Ovary (tissue), 9 donors: ENCODE data around the gene NOD2. TPM values are rescaled to one million over a fixed set of nuclear protein-coding genes. Genes with fewer than 3 reads are reported as not detected.

ENCODE experiments used
- DNase-seq, 5 donors: peaks; one replicate each; pipeline ENCODE4 v3.0.0-alpha.2; 2019 to 2020
- H3K27ac ChIP-seq, 2 donors: fragments of 200-600 bp; one replicate each; pipeline versions ENCODE4 v1.5.1 to v1.8.0; 2019 to 2022
- H3K27me3 ChIP-seq: fragments of 200-600 bp; one replicate; pipeline ENCODE4 v1.8.0; 2022
- H3K36me3 ChIP-seq: fragments of 200-600 bp; sonication (generic); one replicate; pipeline ENCODE4 v1.5.1; 2019
- H3K4me1 ChIP-seq: one replicate; pipeline ENCODE4 v1.8.1; 2013; ENCODE audit warnings: mild to moderate bottlenecking, moderate library complexity; ENCODE audit not compliant: insufficient read depth
- H3K4me3 ChIP-seq: fragments of 200-600 bp; sonication (generic); one replicate; pipeline ENCODE4 v1.5.1; 2017
- H3K9me3 ChIP-seq, 2 donors: fragments of 200-600 bp in 1 of 2; sonication (generic) in 1 of 2; one replicate each; pipeline versions ENCODE4 v1.5.1 to v1.8.1; 2013 to 2019; ENCODE audit warnings: mild to moderate bottlenecking in 1 of 2, moderate library complexity in 1 of 2
- EP300 ChIP-seq: sonication (generic); formaldehyde crosslinking; IDR thresholded peaks from one replicate; pipeline ENCODE4 v1.6.1; 2017; ENCODE audit warnings: antibody characterized with exemption
- POLR2A ChIP-seq: fragments of 450-650 bp; IDR thresholded peaks from one replicate; pipeline ENCODE4 v1.6.1; 2017; ENCODE audit warnings: antibody characterized with exemption, mild to moderate bottlenecking, moderate library complexity
- WGBS, 3 donors: extraction: QIAGEN DNeasy Blood & Tissue Kit in 1 of 3; methylation state at CpG; one replicate each; pipeline versions ENCODE4 v1.1.5 to v1.1.7; 2013 to 2017; 5-methylcytosine and 5-hydroxymethylcytosine counted together
- intact Hi-C, 4 donors: fragments of 100-400 bp; cut with DNase I; formaldehyde crosslinking; loops; one replicate each; pipeline versions ENCODE4 v1.11.0 to v1.15.1; 2022 to 2023
- polyA plus RNA-seq, 2 donors: library from polyadenylated mRNA; stranded (reverse); fragments of 200-250 nt in 1 of 2; fragments of 350-450 nt in 1 of 2; fragmentation: Illumina TruSeq in 1 of 2; extraction: RNeasy Lipid Tissue Mini Kit (QIAGEN cat#74804) in 1 of 2; gene quantifications; one replicate each; pipeline ENCODE4 v1.2.3, GENCODE V29; 2013 to 2014
- total RNA-seq, 7 donors: library from RNA; depleted of rRNA in 2 of 7; stranded (reverse); fragments of >200 nt in 2 of 7; fragmentation: NEBNext Ultra II Directional in 3 of 7; extraction: Animal tissue kit (Norgen Biotek cat#: 25700) in 3 of 7; gene quantifications; one replicate each; pipeline versions ENCODE4 v1.1.0 to v1.2.4, GENCODE V29; 2016 to 2023
- TF ChIP-seq, protein P1 (sequence below), 3 donors: fragments of 450-650 bp in 2 of 3; fragments of 200-600 bp in 1 of 3; IDR thresholded peaks; one replicate each; pipeline versions ENCODE4 v1.5.1 to v1.8.0; 2016 to 2022; ENCODE audit warnings: antibody characterized with exemption in 3 of 3, mild to moderate bottlenecking in 1 of 3
- donor health status: DM: no; HTN: no; CAD: no; lungs with moderate emphysema.
- donor health status: DM: no; HTN: no; CAD: no.
- donor health status: Bipolar disorder and iron deficiency.
- donor health status: DM: yes; HTN: yes; CAD: no.
- donor health status: DM: no; HTN: no; CAD: no.
- donor health status: DM: yes; HTN: yes; CAD: no.

NOD2 gene
- total and polyA plus RNA-seq, 9 donors: 0.53 to 1.5 (median 1.1) TPM

DNA sequence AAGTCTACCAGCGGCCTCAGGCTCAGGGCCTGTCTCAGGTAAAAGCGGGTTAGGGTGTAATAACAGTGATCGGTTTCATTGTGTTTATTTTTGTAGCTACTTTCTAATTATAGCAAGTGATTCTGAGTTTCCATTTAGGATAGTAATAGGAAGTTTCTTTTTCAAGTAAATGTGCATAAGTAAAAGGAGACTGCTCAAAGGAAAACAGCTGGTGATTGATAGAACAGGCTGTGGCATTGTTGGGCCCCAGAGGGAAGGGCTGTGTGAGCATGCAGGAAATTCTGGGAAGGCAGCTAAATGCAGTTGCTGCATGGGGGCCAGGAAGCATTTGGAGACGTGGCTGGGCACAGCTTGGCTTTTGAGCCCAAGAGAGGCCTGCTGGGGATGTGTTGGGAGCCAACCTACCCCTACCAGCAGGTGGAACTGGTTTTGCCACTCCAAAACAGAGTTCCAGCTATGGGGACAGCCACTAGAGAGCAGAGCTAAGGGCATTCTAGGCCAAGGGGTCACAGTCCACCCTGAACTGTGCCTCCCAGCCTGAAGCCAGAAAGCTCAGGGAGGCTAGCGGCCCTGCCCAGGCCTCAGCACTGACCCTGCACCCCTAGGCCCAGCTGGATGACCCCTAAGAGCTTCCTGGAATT, 24.9 kb upstream of the NOD2 start:
- H3K4me3 ChIP-seq: no peak overlapping the region
- TF ChIP-seq, protein P1, sequence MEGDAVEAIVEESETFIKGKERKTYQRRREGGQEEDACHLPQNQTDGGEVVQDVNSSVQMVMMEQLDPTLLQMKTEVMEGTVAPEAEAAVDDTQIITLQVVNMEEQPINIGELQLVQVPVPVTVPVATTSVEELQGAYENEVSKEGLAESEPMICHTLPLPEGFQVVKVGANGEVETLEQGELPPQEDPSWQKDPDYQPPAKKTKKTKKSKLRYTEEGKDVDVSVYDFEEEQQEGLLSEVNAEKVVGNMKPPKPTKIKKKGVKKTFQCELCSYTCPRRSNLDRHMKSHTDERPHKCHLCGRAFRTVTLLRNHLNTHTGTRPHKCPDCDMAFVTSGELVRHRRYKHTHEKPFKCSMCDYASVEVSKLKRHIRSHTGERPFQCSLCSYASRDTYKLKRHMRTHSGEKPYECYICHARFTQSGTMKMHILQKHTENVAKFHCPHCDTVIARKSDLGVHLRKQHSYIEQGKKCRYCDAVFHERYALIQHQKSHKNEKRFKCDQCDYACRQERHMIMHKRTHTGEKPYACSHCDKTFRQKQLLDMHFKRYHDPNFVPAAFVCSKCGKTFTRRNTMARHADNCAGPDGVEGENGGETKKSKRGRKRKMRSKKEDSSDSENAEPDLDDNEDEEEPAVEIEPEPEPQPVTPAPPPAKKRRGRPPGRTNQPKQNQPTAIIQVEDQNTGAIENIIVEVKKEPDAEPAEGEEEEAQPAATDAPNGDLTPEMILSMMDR (IDR thresholded peaks at IDR 0.05): no peak
- TF ChIP-seq EP300 (no peak), POLR2A (no peak)
- H3K27me3 ChIP-seq: no peaks in the 10 kb centered on the region
- H3K9me3 ChIP-seq: no peaks in the 10 kb centered on the region
- 70 to 79% (median 75%) methylated on average over 4 to 5 of the region's 5 CpGs for WGBS, 3 donors
- peaks cover 1% of the 10 kb centered on the region for H3K4me1 ChIP-seq
- no peak for DNase-seq
- no peaks in the 10 kb centered on the region for H3K36me3 ChIP-seq
- H3K27ac ChIP-seq: no peak overlapping the region
- intact Hi-C loops: loop anchor here (5.0 to 10.0 kb wide), 5 partner anchors 124 to 644 kb away; partner anchors contain the start of genes CNEP1R1 (in 1 of the 4) and NKD1 (in 1 of the 4)

DNA sequence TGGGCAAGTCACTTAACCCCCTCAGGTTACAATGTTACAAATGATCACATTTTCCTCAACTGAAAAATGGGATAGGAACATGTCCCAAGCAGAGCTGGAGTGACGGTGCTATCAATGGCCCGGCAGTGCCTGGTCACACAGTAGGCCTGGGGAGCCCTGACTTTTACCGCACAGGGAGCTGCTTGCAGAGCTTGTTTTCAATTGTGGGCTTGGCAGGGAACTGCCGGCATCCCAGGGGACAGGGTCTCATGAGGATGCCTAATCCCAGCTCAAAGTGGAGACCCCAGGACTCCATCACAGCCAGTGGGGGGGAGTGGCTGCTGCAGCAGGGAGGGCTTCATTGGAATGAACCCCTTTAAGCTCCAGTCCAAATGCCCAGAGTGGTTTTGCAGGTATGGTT, 23.7 kb upstream of the NOD2 start:
- peaks cover 1% of the 10 kb centered on the region for H3K4me1 ChIP-seq
- no peaks in the 10 kb centered on the region for H3K27me3 ChIP-seq
- intact Hi-C loops: loop anchor here (5.0 to 10.0 kb wide), 6 partner anchors 125 to 645 kb away; partner anchors contain the start of genes CNEP1R1 (in 1 of the 4) and NKD1 (in 1 of the 4)
- no peak overlapping the region for H3K27ac ChIP-seq
- DNase-seq: no peak
- WGBS, 3 donors: 93 to 100% (median 94%) methylated on average over 4 of the region's 4 CpGs
- H3K36me3 ChIP-seq: no peaks in the 10 kb centered on the region
- H3K4me3 ChIP-seq: no peak overlapping the region
- H3K9me3 ChIP-seq: no peaks in the 10 kb centered on the region
- TF ChIP-seq, protein P1 (IDR thresholded peaks at IDR 0.05): no peak
- TF ChIP-seq POLR2A: no peak
- no peak for TF ChIP-seq EP300

DNA sequence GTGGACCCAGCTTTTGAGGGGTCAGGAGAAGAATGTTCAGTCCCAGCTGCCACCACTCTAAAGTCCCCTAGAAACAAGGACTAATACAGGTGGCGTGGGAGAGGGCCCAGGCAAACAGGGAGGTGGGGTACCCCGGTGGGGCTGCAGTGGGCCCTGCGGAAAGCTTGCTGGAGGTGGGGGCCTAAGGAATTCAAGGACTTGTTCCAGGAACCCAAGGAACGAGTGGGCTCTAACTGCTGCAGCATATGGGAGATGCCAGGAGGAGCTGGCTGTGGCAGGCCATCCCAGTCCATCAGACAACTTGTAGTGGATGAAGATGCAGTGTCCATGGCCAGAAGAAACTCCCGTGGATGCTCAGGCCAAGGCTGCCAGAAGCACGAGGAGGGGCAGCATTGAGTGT, 22.9 kb upstream of the NOD2 start:
- Histone ChIP-seq H3K36me3 (no peaks in the 10 kb centered on the region), H3K27me3 (no peaks in the 10 kb centered on the region), H3K4me3 (no peak overlapping the region), H3K9me3 (no peaks in the 10 kb centered on the region), H3K4me1 (no peaks in the 10 kb centered on the region), H3K27ac (no peak overlapping the region)
- TF ChIP-seq, protein P1 (IDR thresholded peaks at IDR 0.05): no peak
- TF ChIP-seq EP300 (no peak), POLR2A (no peak)
- DNase-seq: no peak
- WGBS, 3 donors: 87 to 92% (median 87%) methylated on average over 6 of the region's 6 CpGs
- intact Hi-C loops: loop anchor here in 1 of 4 donors (10.0 kb wide), 1 partner anchor 134 kb away; no protein-coding TSS in a partner anchor

DNA sequence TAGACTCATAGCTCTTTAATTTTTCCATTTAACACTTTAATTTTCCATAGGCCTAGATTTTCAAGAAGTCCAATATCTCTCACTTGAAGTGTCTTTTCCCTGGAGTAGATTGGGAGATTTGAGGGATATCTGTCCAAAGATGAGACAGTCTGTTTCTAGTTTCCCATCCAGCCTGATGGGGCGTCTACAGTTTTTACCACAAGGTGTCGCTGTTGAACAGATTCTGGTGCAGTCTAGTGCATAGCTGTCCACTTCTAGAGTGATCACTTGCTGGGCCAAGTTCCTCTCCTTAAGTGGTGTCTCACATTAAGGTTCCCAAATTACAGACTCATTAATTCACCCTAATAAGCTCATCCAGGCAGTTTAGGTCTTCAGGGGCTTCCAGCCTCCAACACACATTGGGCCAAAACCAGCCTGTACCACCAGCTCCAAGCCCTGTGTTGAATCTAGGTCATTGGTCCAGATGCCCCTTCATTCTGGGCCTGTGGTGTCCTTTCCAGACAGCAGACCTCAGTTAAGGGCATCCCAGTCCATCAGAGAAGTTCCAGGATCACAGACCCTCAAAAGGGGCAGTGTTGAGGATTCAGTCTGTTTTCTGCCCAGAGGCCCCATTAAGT, 21.7 kb upstream of the NOD2 start:
- no peak for DNase-seq
- Histone ChIP-seq H3K27me3 (no peaks in the 10 kb centered on the region), H3K4me3 (no peak overlapping the region), H3K4me1 (no peaks in the 10 kb centered on the region), H3K36me3 (no peaks in the 10 kb centered on the region), H3K27ac (no peak overlapping the region), H3K9me3 (no peaks in the 10 kb centered on the region)
- TF ChIP-seq, protein P1 (IDR thresholded peaks at IDR 0.05): no peak
- no peak for TF ChIP-seq EP300
- no peak for TF ChIP-seq POLR2A
- WGBS, 3 donors: 42 to 54% (median 49%) methylated on average over 2 of the region's 2 CpGs
- intact Hi-C loops: loop anchor here in 1 of 4 donors (10.0 kb wide), 1 partner anchor 133 kb away; no protein-coding TSS in a partner anchor
